HG03575 (cell line): ENCODE results near the gene SMTNL2.
"Not testable (repeated sequence)": the region's sequence is repeated elsewhere in the genome, so short reads cannot be mapped to it uniquely, and the experiment has no call there.

Source experiments
- ATAC-seq: cut with Tn5 transposase; IDR thresholded peaks from one replicate; pipeline ENCODE4 v1.9.1; 2021; ENCODE audit not compliant: unreplicated experiment, insufficient number of reproducible peaks, low FRiP score; ENCODE audit errors: extremely low read depth

SMTNL2 gene

GRCh38 chr17:4617090-4617489 is 32.8 kb downstream of the SMTNL2 start:
- no peak for ATAC-seq

DNA sequence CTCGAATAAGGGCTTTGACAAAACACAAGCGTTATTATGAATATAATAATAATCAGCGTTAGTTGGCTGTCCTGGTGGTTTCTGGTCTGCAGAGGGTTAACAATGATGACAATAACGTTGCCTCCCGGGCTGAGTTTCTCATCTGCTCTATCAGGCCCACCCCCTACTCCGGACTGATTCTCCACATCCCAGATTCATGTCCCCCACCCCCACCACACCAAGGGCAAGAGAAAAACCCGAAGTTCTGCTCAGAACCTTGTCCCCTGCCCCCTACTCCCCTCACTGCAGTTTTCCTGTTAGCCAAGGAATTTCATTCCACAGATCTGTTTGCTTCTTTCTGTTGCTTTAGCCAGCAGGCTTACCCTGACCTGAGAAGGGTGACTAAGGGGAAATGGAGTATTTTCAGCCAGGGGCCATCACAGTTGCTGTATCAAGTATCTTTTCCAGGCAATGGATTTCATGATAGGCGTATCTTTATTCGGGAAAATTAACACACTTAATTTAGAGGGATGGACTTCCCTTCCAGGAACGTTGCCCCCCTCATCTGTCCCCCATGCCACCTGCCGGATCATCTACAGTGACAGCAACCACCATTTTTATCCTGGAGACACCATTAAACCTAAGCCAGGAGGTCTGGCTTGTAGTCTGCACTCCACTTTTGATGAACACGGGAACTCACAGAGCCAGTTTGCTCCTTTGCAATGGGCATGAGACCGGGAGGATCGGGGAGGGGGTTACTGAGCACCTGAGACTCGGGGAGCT is 33.4 kb downstream of the SMTNL2 start:
- no peak for ATAC-seq

- no peak for ATAC-seq
Observed at GRCh38 chr17:4620531-4621101, 36.3 kb downstream of the SMTNL2 start.

DNA sequence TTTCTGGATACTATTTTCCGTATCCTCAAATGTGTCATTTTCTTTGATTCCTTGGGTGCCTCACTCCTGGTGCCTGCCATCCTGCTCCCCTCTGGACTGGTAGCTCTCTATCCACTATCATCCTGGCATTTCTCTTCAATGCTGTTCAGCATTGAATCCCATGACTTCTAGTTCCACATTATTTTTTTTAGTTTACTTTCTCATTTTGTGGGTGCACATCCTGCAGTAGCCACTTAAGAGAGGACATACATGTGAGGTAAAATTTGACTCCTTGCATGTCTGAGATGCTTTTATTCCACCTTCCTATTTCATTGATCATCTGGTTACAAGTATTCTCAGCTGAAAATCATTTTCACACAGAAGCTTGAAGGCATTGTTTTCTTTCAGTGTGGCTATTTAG is 38.0 kb downstream of the SMTNL2 start:
- ATAC-seq, result no peak

- no peak for ATAC-seq
Observed at GRCh38 chr17:4623249-4623648, 38.9 kb downstream of the SMTNL2 start.

- ATAC-seq, result not testable (repeated sequence)
Observed at GRCh38 chr17:4624451-4624911, 40.2 kb downstream of the SMTNL2 start.

DNA sequence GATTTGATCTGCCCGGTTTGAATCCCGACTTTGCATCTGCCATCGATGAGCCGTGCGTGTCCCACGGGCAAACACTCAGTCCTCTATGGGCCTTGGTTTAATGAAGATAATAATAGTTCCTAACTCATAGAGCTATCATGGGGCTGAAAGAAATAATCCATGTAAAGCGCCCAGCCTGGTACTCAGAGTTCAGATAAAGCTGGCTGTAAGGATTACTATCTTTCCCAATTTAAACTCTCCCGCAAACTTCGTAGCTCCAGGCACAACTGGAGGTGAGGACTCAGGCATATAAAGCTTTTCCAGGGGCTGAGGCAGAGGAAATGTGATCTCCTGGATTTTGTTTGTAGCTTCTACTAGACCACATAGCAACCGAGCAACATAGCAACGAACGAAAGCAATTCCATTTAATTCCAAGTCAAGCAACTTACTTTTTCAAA is 40.9 kb downstream of the SMTNL2 start:
- ATAC-seq, result no peak

- no peak for ATAC-seq
Observed at GRCh38 chr17:4626734-4627256, 42.5 kb downstream of the SMTNL2 start.

- no peak for ATAC-seq
Observed at GRCh38 chr17:4631431-4631830, 47.1 kb downstream of the SMTNL2 start.

- ATAC-seq, result no peak
Observed at GRCh38 chr17:4631836-4632580, 47.7 kb downstream of the SMTNL2 start.

DNA sequence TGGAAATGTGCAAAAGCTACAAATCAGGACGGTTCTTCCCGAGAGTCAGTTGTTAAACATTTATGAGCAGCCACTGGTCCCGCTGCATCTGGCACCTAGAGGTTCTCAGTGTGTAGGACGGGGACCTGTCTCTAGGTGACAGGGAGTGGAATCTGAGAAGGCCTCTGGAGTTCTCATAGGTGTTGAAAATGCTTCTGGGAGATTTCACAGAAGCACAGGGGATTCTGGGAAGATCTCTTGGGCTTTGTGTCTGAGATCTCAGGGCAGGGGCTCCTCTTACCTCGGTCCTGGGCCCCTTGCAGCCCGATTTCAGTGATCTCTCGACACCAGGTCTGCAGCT is 48.2 kb downstream of the SMTNL2 start:
- no peak for ATAC-seq

- no peak for ATAC-seq
Observed at GRCh38 chr17:4633643-4634042, 49.3 kb downstream of the SMTNL2 start.

DNA sequence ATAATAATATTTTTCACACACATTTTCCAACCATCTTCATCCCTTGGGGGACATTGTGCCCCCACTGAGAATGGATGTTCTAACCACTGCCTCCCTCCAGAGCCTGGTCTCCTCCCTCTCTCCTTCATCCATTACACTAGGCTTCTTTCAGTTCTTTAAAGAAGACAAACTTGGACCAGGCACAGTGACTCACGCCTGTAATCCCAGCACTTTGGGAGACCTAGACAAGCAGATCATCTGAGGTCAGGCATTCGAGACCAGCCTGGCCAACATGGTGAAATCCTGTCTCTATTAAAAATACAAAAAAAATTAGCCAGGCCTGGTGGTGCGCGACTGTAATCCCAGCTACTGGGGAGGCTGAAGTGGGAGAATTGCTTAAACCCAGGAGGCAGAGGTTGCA is 50.6 kb downstream of the SMTNL2 start:
- ATAC-seq, result no peak

GRCh38 chr17:4635823-4636375 is 51.6 kb downstream of the SMTNL2 start:
- ATAC-seq, result no peak

DNA sequence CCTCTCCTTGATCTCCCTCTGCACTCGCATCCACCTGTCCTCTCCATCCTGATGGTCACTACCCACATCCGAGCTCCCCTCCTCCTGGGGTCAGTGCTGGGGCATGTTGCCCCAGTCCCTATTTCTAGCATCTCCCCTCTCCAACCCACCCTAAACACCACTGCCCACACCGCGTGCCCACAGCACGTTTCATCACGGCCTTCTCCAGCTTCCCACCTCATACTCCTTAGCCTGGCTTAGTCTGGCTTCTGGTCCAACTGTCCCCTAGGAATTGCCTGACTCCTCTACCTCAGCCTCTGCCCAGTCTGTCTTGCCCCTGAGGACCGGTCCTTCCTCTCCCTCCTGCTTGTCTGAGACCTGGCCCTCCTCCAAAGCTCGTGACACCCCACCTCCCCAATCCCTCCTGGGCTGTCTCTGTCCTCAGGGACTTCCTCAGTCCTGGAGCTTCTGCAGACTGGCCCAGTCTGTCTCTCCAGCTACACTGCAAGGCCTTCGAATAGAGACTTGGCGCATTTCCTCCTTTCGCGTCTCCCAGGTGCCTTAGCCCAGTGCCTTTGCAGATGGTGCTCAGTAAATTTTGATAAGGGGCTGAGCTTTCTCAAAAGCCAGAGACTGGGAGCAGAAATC is 52.3 kb downstream of the SMTNL2 start:
- no peak for ATAC-seq

DNA sequence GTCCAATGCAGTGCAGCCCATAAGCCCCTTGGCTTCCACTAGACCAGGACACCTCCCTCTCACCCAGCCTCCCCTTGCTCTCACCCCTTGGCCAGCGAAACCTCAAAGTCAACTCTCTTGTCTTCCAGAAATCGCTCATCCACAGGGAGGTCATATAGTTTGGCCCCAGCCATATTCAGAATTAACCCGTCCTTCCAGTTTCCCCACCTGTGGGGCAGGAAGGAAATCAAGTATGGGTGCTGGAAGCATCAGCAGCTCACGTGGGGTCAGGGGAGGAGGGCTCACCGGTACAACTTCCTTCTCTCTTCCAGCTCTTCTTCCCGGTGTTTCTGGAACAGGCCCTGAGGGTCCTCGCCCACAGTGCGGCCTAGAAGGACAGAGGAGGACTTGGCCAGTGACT is 54.4 kb downstream of the SMTNL2 start:
- ATAC-seq, result not testable (repeated sequence)

GRCh38 chr17:4639301-4640059 is 55.2 kb downstream of the SMTNL2 start:
- not testable (repeated sequence) for ATAC-seq

GRCh38 chr17:4640569-4641188 is 56.4 kb downstream of the SMTNL2 start:
- ATAC-seq, result not testable (repeated sequence)
